Hematopoietic multipotent progenitor cell (in vitro differentiated cells): Measurements from ENCODE around the gene NDUFC2. TPM values are rescaled to one million over a fixed set of nuclear protein-coding genes. Genes with fewer than 3 reads are reported as not detected.
"Not testable (repeated sequence)": the region's sequence is repeated elsewhere in the genome, so short reads cannot be mapped to it uniquely, and the experiment has no call there.

Experiments used
- DNase-seq, 3 donors: peaks; one replicate each; pipeline ENCODE4 v3.0.0-alpha.2; 2011 to 2015; ENCODE audit warnings: low read depth in 2 of 3, low spot score in 2 of 3
- total RNA-seq: library from RNA; depleted of rRNA; stranded (reverse); fragments of >200 nt; gene quantifications from one replicate; pipeline ENCODE4 v1.2.3, GENCODE V29; 2012

NDUFC2 gene
- total RNA-seq, 1 donor: 73.5 TPM

- DNase-seq: no peak
Measured at GRCh38 chr11:78032090-78032489, 47.6 kb downstream of the NDUFC2 start.

DNA sequence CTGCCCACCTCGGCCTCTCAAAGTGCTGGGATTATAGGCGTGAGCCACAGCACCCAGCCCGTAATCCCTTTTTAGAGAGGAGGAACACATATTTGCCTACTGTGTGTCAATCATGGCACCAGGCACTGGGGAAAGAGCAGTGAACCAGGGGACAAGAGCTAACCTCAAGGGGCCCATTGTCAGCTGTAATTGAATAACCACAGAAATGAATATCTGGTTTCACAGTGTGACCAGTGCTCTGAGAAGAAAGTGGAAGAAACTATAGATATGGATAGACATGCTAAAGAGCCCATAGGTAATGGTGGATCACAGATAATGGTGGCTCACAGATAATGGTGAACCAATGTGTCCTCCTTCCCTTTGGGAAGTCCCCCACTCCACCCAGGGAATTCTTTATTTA, 48.0 kb downstream of the NDUFC2 start:
- no peak for DNase-seq

DNA sequence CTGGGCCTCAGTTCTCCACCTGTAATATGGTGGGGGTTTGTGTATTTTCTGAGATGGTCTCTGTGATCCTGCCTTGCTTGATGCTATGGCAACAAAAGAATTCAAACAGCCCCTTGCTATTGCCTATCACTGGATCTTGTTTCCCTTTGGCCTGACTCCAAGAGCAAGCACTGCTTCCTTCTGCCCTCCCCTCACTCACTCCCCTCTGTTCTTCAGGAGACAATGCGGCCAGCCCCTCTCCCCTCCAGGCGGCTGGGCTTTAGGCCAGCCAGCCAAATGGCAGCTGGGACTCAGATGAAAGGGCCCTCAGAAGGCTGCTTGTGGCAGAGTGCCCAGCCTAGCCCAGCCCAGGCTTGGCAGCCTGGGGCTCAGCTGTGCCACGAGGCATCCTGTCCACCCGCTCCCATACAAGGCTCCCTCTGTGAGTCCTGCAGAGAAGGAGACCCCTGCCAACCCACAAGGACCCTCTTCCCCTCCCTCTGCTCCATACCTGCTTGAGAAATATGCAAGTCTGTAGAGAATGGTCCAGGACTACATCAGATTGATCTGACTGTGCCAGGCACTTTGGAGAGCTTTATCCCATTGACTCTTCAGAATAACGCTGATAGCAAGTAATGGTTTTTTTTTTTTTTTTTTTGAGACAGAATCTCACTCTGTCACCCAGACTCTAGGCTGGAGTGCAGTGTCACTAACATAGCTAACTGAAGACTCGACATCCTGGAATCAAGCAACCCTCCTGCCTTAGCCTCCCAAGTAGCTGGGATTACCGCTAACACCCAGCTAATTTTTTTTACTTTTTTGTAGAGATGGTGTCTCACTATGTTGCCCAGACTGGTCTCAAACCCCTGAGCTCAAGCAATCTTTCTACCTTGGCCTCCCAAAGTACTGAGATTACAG, 49.0 kb downstream of the NDUFC2 start:
- DNase-seq: peak in 2 of 3 donors; percentile 61 to 91

- not testable (repeated sequence) for DNase-seq
Measured at GRCh38 chr11:78028423-78028822, 51.2 kb downstream of the NDUFC2 start.

GRCh38 chr11:78027759-78028158, 51.9 kb downstream of the NDUFC2 start:
- no peak for DNase-seq

- DNase-seq: no peak
Measured at GRCh38 chr11:78025378-78025777, 54.3 kb downstream of the NDUFC2 start.

- DNase-seq: no peak
Measured at GRCh38 chr11:78023426-78023825, 56.2 kb downstream of the NDUFC2 start.

DNA sequence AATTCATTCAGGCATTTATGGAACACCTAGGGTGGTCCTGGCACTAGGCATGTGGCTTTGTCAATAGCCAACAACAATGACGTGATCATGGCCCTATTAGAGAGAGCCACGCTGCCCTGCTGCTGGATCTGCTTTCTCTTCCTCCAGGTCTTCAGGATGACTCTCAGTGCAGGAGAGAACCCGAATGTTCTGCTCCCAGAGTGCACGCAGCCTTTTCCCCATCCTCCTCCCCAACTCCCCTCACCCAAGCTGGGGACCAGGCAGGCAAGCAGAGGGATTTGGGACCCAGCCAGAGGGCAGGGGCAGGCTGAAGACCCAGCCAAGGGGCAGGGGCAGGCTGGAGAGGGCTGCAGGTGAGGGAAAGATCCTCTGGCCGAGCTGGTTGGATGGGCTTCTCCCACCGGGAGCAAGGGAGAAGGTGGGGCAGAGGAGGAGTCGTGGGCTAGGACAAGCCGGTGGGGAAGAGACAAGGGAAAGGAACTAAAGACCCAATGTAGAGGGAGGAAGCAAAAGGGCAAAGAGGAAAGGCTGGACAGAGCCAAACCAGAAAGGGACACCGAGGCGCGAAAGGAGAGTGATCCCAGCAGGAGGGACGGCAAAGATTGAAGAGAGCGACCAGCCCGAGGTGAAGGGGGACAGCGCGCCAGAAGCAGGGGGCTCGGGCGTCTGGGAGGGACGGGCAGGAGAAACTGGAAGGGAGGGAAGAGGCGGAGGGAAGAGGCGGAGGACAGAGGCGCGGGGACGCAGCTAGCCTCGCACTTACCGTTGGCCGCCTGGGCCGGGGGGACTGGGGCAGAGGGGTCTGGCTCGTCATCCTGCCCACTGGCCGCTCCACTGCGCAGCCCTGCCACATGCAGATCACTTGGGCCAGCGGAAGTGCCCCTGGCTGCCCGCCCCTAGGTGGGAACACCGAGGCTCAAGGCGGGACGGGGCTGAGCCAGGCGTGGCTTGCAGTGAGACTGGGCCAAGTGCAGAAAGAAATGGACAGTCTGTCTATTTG, 57.0 kb downstream of the NDUFC2 start, which contains the start of gene KCTD14:
KCTD14 (minus strand) TSS at position 880 of the 1,000 bp plus-strand sequence; CDS start at position 853, 27 bp downstream.
- DNase-seq: no peak

DNA sequence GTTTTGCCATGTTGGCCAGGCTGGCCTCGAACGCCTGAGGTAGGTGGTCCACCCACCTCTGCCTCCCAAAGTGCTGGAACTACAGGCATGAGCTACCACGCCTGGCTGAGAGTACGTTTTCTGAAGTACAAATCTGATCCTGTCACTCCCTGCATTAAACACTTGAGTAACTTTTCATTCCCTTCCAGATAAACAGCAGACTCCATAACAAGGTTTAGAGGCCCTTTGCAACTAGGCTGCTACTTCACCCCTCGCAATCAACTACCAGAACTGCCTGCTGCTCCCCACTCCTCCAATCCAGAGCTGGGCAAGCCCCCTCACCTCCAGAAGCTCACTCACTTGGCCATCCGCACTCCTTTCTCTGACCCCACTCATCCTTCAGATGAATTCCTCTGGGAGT, 58.1 kb downstream of the NDUFC2 start:
- no peak for DNase-seq

GRCh38 chr11:78020246-78020645, 59.4 kb downstream of the NDUFC2 start:
- no peak for DNase-seq

GRCh38 chr11:78019808-78020207, 59.9 kb downstream of the NDUFC2 start:
- DNase-seq: no peak

Other genes with a start within 250 kb of the NDUFC2 start
- gene INTS4, start 85.2 kb downstream of the NDUFC2 start, total RNA-seq: 42.5 TPM
- 0.27 TPM for gene KCTD14, start 56.6 kb downstream of the NDUFC2 start, total RNA-seq
- under 0.01 TPM for gene THRSP, start 16.0 kb downstream of the NDUFC2 start, total RNA-seq
- 21.8 TPM for gene ALG8, start 59.8 kb upstream of the NDUFC2 start, total RNA-seq
- 3.0 TPM for gene KCTD21, start 108.8 kb upstream of the NDUFC2 start, total RNA-seq
- 3.8 TPM for gene USP35, start 109.1 kb upstream of the NDUFC2 start, total RNA-seq